Measurements from ENCODE around the gene RTP1.
"Not testable (repeated sequence)": the region's sequence is repeated elsewhere in the genome, so short reads cannot be mapped to it uniquely, and the experiment has no call there.

RTP1 gene

GRCh38 chr3:187199463-187200050 is 2.3 kb downstream of the RTP1 start:
- not testable (repeated sequence) for DNase-seq

- DNase-seq = no peak
Measured at GRCh38 chr3:187205683-187206082, 8.4 kb downstream of the RTP1 start.

DNA sequence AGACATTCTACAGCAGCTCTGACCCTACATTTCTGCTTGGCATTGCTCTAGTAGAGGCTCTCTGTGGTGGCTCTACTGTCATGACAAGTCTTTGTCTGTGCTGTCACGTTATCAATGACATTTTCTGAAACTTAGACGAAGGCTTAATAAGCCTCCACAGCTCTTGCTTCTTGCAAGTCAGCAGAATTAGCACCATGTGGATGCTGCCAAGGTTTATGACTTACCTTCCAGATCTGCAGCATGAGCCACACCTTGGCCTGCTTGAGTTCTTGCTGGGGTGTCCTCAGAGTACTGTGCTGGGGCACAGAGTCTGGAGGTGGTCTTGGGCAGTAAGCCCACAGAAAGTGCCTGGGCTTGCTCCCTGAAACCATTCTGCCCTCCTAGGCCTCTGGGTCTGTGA is 9.8 kb downstream of the RTP1 start:
- no peak for DNase-seq

- no peak for DNase-seq
Measured at GRCh38 chr3:187207624-187208023, 10.3 kb downstream of the RTP1 start.

DNA sequence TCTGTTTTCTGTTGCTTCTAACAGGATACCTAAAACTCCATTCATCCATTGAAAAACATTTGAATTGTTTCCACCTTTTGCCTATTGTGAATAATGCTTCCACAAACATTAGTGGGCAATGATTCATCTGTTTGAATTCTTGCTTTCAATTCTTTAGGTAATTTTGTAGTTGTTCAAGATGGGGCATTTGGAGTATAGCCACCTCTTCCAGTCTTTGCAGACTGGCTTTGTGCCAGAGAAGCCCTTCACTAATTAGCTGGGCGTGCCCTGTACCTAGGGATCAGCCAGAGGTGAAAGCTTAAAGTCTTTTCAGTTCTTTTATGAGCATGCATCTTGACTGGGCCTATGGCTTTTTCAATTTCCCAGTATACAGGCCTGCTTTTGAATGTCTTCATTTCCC is 10.9 kb downstream of the RTP1 start:
- no peak for DNase-seq

DNA sequence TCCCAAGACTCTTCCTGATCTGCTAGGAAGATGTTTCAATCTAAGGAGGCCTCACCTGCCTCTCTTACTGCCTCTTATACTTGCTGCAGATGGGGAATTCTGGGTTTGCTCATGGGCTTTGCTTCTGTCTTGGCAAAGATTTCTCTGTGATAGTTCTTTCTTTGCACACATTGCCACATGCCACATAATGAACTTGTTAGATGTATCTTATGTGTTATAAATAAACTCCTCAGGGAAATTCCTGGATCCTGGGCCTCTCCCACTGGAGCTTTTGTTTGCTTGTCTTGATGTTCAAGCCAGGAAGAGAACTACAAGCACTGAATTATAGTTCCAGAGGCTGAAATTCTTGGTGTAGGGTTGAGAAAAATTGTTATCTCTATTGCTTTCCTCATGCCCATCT is 12.2 kb downstream of the RTP1 start:
- DNase-seq = no peak

DNA sequence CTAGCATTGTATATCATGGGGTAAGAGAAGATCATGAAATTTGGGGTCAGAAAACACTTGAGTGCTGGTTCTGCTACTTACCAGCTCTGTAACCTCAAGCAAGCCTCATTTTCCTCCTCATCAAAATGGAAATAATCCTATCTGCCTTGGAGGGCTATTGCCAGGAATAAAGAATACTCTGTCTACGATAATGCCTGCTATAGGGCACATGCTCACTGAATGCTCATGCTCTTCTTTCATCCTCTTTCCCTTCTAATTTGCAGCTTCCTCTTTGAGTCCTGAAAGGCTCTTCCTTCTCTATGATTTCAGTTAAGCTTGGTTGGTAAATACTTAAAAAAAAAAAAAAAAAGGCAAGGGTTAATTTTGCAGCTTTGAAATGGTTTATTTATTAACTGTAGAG is 12.8 kb downstream of the RTP1 start:
- DNase-seq = no peak

- no peak for DNase-seq
Measured at GRCh38 chr3:187210545-187211327, 13.4 kb downstream of the RTP1 start.

DNA sequence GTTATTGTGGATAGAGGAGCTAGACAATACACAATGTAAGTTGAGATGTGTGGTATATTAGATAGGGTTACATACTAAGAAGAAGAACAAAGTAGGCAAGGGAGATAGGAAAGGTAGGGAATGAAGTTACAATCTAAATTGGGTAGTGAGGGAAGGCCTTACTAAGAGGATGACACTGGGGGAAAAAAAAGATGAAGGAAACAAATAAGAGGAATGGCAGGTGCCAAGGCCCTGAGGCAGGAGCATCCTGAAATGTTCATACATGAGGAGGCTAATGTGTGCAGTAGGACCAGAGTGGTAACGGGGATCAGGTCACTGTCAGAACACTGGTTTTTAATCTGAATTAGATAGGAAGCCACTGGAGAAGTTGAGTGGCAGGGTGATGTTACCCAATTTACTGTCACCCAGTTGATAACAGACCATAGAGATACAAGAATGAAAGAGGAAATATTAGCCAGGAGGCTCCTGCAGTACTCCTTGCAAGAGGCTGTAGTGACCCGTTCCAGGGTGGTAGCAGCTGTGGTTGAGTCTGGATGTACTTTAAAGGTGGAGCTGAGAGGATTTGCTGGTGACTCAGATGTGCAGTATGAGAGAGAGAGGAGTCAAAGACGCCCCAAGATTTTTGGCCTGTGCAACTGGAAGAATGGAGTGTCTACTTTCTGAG is 14.4 kb downstream of the RTP1 start:
- DNase-seq = no peak

DNA sequence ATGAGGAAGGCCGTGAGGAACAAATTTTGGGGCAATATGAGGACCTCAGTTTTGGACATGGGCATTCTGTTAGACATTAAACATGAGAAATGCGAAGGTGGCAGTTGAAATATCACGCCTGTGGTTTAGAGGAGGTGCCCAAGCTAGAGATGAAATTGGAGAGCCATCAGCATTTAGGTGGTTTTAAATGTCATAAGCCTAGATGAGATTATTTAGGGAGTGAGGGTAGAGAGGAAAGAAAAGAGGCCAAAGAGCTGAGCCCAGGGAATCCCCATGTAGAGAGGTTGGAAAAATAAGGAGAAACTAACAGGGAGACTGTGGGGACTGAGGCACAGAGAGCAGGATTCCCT is 14.9 kb downstream of the RTP1 start:
- no peak for DNase-seq

GRCh38 chr3:187212705-187213104 is 15.4 kb downstream of the RTP1 start:
- DNase-seq = no peak

GRCh38 chr3:187213616-187214015 is 16.3 kb downstream of the RTP1 start:
- no peak for DNase-seq

DNA sequence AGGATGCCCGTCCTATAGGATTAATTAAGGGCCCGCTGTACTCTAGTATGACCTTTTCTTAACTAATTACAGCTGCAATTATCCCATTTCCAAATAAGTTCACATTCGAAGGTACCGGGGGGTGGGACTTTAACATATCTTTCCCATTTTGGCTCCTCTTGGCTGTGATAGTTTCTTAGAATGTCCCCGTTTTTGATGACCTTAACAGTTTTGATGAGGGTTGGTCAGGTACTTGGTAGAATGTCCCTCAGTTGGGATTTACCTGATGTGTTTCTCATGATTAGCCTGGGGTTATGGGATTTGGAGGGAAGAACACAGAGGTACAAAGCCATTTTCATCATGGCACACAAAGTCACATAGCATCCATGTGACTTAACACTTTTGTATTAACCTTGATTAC is 18.2 kb downstream of the RTP1 start:
- no peak for DNase-seq

DNA sequence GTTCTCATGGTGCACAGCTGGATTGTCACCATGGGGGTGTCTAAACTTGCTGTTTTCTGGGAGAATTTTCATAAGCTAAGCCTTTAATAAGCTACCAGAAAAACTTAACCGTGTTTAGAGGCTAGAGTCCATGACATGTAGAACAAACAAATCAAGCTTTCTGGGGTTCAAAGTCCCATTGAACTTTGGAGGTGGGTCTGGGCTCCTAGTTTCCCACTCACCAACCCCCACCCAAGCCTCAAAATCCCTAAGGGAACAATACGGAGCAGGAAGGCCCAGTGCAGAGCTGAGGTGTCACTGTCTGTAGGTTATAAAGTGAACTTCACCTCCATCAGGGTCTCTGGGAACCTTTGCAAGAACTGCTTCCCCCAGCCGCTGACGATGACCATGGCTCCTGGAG is 25.5 kb downstream of the RTP1 start:
- no peak for DNase-seq

DNA sequence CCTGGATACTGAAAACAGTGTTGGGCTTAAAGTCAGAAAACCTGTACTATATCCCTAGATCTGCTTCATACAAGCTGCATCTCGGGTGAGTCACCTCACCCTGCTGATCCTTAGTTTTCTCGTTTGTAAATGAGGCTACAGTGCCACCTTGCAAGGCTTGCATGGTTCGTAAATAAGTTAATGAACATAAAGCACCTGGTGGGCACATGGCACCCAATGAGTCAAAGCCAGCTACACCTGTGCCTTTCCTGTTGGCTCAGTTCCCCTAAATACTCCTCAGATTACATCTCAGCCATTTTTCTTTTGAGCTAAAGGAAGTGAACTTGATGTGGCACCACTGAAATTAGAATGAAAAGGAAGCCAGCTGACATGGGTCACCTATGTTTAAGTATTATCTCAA is 26.5 kb downstream of the RTP1 start:
- DNase-seq = no peak

- DNase-seq = no peak
Measured at GRCh38 chr3:187227658-187228258, 30.5 kb downstream of the RTP1 start.

DNA sequence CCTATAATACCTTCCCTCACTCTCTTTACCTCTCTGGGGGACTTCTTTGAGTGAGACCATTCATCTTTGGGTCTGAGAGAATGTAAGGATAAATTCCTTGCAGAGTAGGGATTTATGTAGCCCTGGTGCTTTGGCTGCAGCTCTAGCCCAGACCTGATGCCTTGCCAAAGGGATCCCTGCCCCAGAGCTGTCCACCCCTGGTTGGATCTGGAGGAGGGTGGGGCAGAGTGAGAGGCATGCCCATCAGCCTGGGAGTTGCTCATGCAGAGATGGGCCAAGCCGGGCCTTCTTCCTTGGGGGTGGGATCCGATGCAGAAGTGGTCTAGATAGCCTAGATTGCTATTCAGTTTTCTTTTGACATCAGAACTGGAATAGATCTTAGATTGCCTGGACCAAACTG is 31.5 kb downstream of the RTP1 start:
- no peak for DNase-seq

DNA sequence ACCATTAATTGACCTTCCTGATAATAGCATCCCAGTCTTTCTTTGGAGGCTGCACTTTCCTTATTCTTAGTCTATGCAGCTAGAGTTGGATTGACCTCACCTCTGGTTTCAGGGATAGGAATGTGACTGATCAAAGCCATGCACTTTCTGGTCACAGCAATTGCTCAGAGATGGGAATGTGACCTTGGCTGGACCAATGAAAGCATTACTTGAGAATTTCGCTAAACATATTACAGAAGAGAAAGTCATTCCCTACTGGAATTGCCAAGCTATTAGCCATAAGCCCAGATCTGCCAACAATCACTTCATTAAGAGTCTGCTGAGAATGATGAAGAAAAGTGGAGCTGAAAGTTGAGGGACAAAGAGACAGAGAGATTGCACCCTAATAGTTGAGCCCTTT is 32.7 kb downstream of the RTP1 start:
- no peak for DNase-seq

GRCh38 chr3:187236962-187237361 is 39.7 kb downstream of the RTP1 start:
- no peak for DNase-seq

- DNase-seq = no peak
Measured at GRCh38 chr3:187237741-187238140, 40.5 kb downstream of the RTP1 start.

DNA sequence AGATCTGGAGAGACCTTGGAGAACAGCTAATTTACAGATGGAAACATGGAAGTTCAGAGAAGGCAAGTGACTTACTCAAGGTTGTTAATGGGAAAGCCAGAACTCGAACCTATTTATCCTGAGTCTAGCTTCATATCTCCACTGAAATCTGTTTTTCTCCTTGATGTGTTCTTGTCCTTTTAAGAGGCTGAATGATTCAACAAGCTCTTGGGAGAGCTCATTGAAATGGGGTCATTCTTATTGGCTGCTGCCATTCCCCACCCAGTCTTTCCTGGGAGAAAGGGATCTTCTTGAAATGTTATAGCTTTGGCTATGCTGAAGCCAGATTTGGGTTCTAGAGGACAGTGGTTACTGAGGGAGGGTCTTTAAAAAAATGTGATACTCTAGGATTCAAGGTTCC is 41.0 kb downstream of the RTP1 start:
- no peak for DNase-seq

- DNase-seq = not testable (repeated sequence)
Measured at GRCh38 chr3:187238835-187239234, 41.5 kb downstream of the RTP1 start.

DNA sequence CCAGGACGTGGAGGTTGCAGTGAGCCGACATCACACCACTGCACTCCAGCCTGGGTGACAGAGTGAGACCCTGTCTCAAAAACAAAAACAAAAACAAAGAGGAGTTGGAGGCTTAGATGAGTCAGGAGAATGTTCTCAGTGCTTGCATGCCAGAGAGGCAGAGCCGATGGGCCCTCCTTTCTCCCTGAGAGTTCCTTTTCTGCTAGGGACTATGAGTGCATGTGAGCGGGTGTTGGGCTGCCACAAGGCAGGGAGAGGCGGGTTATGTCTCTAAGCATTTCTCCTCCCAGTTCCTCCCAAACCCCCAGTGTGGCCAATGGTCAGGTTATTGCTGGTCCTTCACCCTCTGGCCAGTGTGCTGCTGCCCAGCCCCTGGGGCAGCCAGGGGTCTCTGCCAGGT is 45.1 kb downstream of the RTP1 start:
- DNase-seq = no peak

GRCh38 chr3:187242900-187243299 is 45.6 kb downstream of the RTP1 start:
- no peak for DNase-seq

Data from NCI-H526 treated with DMSO at 0.1 percent for 48 hours (cell line).